Esophagus muscularis mucosa (tissue), 4 donors: ENCODE data around the gene WDR70. TPM values are rescaled to one million over a fixed set of nuclear protein-coding genes. Genes with fewer than 3 reads are reported as not detected.

Experiments
- DNase-seq: peaks from one replicate; pipeline ENCODE4 v3.0.0-alpha.2; 2017; ENCODE audit errors: extremely low spot score
- H3K27ac ChIP-seq, 4 donors: fragments of 200-600 bp; sonication (generic); replicated peaks in 1 of 4; 1 replicate in 3 of 4; 2 replicates in 1 of 4; pipeline ENCODE4 v1.5.1; 2016 to 2019; ENCODE audit warnings: mild to moderate bottlenecking in 1 of 4
- H3K27me3 ChIP-seq, 4 donors: fragments of 200-600 bp; sonication (generic); one replicate each; pipeline versions ENCODE4 v1.5.1 to v1.6.0; 2016 to 2019
- H3K36me3 ChIP-seq, 4 donors: fragments of 200-600 bp; sonication (generic); one replicate each; pipeline ENCODE4 v1.5.1; 2016 to 2019
- H3K4me1 ChIP-seq, 4 donors: fragments of 200-600 bp; sonication (generic); one replicate each; pipeline ENCODE4 v1.5.1; 2016 to 2019
- H3K4me3 ChIP-seq, 4 donors: fragments of 200-600 bp; sonication (generic); 1 replicate in 2 of 4; 2 replicates in 2 of 4; pipeline ENCODE4 v1.5.1; 2016 to 2019; ENCODE audit warnings: mild to moderate bottlenecking in 4 of 4, moderate library complexity in 1 of 4
- H3K9me3 ChIP-seq, 4 donors: fragments of 200-600 bp; sonication (generic); 1 replicate in 3 of 4; 2 replicates in 1 of 4; pipeline ENCODE4 v1.5.1; 2016 to 2019
- EP300 ChIP-seq: sonication (generic); formaldehyde crosslinking; IDR thresholded peaks from one replicate; pipeline ENCODE4 v1.6.1; 2017; ENCODE audit warnings: antibody characterized with exemption
- POLR2A ChIP-seq: fragments of 450-650 bp; IDR thresholded peaks from one replicate; pipeline ENCODE4 v1.6.1; 2017; ENCODE audit warnings: antibody characterized with exemption, moderate library complexity, mild to moderate bottlenecking, low read depth
- POLR2AphosphoS5 ChIP-seq, 2 donors: sonication (generic); formaldehyde crosslinking; IDR thresholded peaks; one replicate each; pipeline ENCODE4 v1.6.1; 2017; ENCODE audit warnings: antibody characterized with exemption in 2 of 2
- WGBS: methylation state at CpG from one replicate; pipeline ENCODE4 v1.1.5; 2018; 5-methylcytosine and 5-hydroxymethylcytosine counted together
- intact Hi-C: fragments of 100-400 bp; cut with DNase I; formaldehyde crosslinking; loops from one replicate; pipeline ENCODE4 v1.15.1; 2023
- total RNA-seq, 4 donors: library from RNA; depleted of rRNA; stranded (reverse); fragments of >200 nt; gene quantifications; one replicate each; pipeline versions ENCODE4 v1.1.0 to v1.2.1, GENCODE V29; 2016
- TF ChIP-seq, protein P1 (sequence below), 3 experiments: fragments of 200-600 bp in 2 of 3; fragments of 450-650 bp in 1 of 3; sonication (generic) in 2 of 3; IDR thresholded peaks; one replicate each; pipeline ENCODE4 v1.5.1; 2017 to 2019; ENCODE audit warnings: antibody characterized with exemption in 3 of 3, mild to moderate bottlenecking in 2 of 3, moderate library complexity in 1 of 3

WDR70 gene
- total RNA-seq, 4 donors from 2014 or later, result 15.6 to 24.1 (median 19.6) TPM

DNA sequence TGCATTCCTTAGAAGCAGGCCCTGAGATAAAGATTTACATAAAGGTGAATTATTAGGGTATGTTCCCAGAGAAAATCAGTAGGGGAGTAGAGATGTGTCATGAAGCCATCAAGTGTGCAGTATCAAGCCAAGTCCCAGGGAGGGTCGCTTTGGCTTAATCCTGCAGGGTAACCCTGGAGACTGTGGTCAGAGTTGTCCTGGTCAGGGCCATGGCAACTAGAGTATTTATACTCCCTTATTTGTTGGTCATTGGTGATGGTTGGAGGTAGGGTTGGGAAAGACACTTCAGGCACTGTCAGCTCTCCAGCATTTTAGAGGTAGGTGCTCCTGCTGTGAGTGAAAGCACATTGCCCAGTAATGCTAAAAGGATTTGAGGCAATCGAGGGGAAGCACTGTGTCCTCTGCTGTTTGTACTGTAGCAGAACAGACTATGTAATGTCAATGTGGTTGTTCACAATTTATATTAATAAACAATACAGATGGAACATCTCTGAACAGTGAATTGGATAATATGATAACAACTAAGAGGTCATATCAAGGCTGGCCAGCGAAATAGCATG is 351.9 kb downstream of the WDR70 start:
- Histone ChIP-seq H3K9me3 (no peaks in the 10 kb centered on the region), H3K36me3 (peaks cover 11 to 40% (median 24%) of the 10 kb centered on the region in 4 donors), H3K27me3 (no peaks in the 10 kb centered on the region), H3K4me3 (no peak overlapping the region), H3K27ac (no peak overlapping the region), H3K4me1 (peaks cover 0 to 10% (median 2%) of the 10 kb centered on the region in 4 donors)
- intact Hi-C loops, result no loop called here
- TF ChIP-seq, protein P1, sequence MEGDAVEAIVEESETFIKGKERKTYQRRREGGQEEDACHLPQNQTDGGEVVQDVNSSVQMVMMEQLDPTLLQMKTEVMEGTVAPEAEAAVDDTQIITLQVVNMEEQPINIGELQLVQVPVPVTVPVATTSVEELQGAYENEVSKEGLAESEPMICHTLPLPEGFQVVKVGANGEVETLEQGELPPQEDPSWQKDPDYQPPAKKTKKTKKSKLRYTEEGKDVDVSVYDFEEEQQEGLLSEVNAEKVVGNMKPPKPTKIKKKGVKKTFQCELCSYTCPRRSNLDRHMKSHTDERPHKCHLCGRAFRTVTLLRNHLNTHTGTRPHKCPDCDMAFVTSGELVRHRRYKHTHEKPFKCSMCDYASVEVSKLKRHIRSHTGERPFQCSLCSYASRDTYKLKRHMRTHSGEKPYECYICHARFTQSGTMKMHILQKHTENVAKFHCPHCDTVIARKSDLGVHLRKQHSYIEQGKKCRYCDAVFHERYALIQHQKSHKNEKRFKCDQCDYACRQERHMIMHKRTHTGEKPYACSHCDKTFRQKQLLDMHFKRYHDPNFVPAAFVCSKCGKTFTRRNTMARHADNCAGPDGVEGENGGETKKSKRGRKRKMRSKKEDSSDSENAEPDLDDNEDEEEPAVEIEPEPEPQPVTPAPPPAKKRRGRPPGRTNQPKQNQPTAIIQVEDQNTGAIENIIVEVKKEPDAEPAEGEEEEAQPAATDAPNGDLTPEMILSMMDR (IDR thresholded peaks at IDR 0.05), result no peak
- TF ChIP-seq POLR2AphosphoS5 (IDR thresholded peaks at IDR 0.05) (no peak), EP300 (no peak), POLR2A (no peak)
- no peak for DNase-seq
- 91% methylated on average over 3 of the region's 3 CpGs for WGBS

DNA sequence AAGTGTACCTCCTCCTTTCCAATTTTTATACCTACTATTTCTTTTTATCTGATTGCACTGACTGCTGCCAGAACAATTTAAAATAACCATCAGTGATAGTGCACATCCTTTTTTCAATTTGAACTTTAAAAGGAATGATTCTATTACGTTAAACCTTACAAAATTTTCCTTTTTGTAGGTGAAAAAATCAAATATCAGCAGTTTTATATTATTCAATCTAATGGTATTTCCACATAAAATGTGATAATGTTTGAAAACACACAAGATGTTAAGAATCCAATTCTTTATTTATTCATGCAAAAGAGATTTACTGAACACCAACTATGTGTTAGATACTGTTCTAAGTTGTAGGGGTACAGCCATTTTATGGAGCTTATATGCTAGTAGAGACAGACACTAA is 355.0 kb downstream of the WDR70 start:
- 0% methylated on average over 1 of the region's 1 CpG for WGBS
- Histone ChIP-seq H3K9me3 (no peaks in the 10 kb centered on the region), H3K27ac (no peak overlapping the region), H3K4me1 (peaks cover 0 to 16% (median 7%) of the 10 kb centered on the region in 4 donors), H3K4me3 (no peak overlapping the region), H3K27me3 (no peaks in the 10 kb centered on the region), H3K36me3 (peaks cover 0 to 14% (median 4%) of the 10 kb centered on the region in 4 donors)
- DNase-seq, result no peak
- TF ChIP-seq POLR2AphosphoS5 (IDR thresholded peaks at IDR 0.05), result no peak
- TF ChIP-seq, protein P1 (IDR thresholded peaks at IDR 0.05), result no peak
- no peak for TF ChIP-seq EP300
- TF ChIP-seq POLR2A, result no peak
- intact Hi-C loops, result no loop called here

DNA sequence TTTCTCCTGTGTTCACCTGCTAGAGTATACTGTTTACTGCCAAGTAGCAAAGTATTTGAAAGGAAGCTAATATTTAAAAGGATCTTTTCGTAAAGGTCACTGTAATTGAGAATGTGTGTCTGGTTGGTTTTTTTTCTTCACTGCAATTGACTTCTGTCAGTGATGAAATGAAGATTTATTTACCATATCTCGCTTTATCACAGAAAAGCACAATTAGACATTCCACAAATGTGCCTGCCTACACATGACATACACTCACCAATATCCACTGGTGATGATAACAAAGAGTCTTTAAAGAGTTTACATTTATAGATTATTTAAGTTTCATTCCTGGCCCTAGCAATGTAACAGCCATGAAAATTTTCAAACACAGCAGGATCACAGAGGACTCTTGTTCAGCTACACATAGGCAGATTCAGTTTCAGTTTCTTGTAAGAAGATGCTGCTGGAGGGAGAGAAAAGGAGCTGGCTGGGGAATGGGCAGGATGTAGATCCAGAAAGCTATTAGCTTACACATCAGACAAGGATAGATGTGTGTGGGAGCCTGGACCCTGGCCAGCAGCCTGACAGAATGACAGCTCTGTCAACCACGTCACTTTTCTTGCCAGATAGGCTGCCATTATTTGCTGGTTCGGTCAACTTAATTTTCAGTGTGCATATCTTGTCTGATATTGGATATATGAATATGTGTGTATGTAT is 356.7 kb downstream of the WDR70 start:
- no peaks in the 10 kb centered on the region for H3K9me3 ChIP-seq
- no peak overlapping the region for H3K4me3 ChIP-seq
- no peak overlapping the region for H3K27ac ChIP-seq
- H3K36me3 ChIP-seq, result peaks cover 0 to 5% (median 0%) of the 10 kb centered on the region in 4 donors
- TF ChIP-seq EP300 (no peak), POLR2AphosphoS5 (IDR thresholded peaks at IDR 0.05) (no peak), POLR2A (no peak)
- TF ChIP-seq, protein P1 (IDR thresholded peaks at IDR 0.05), result no peak
- intact Hi-C loops, result no loop called here
- H3K27me3 ChIP-seq, result no peaks in the 10 kb centered on the region
- DNase-seq, result no peak
- peaks cover 0 to 30% (median 11%) of the 10 kb centered on the region in 4 donors for H3K4me1 ChIP-seq
- WGBS, result 55% methylated on average over 4 of the region's 4 CpGs

DNA sequence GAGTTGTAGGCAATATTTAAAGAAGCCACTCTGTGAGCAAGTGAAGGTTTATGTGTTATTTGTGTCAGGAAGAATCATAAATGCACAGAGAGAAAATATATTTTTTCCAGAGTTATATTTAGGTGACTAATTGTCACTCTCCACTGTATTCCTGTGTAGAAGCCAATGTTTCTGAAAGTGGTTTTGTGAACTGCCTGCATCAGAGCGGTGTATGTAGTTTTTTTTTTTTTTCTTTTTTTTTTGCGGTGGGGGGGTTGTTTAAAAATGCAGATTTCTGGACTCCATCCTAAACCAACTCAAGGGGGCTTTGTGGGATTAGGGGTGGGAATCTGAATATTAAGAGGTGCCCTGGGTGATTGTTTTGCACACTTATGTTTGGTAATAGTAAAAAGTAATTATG is 357.3 kb downstream of the WDR70 start:
- 93% methylated on average over 2 of the region's 2 CpGs for WGBS
- no peak for TF ChIP-seq POLR2AphosphoS5 (IDR thresholded peaks at IDR 0.05)
- TF ChIP-seq EP300, result no peak
- TF ChIP-seq POLR2A, result no peak
- TF ChIP-seq, protein P1 (IDR thresholded peaks at IDR 0.05), result no peak
- intact Hi-C loops, result no loop called here

More for the DNA sequence above, 357.3 kb downstream of the WDR70 start:
- Histone ChIP-seq H3K4me1 (peaks cover 0 to 30% (median 11%) of the 10 kb centered on the region in 4 donors), H3K9me3 (no peaks in the 10 kb centered on the region), H3K4me3 (no peak overlapping the region), H3K27me3 (no peaks in the 10 kb centered on the region), H3K36me3 (peaks cover 0 to 1% (median 0%) of the 10 kb centered on the region in 4 donors), H3K27ac (no peak overlapping the region)
- no peak for DNase-seq
